WI38 (cell line): ENCODE data around the gene TNS2.
"Not testable (repeated sequence)": the region's sequence is repeated elsewhere in the genome, so short reads cannot be mapped to it uniquely, and the experiment has no call there.

Experiments
- H3K4me3 ChIP-seq: 2 replicates; pipeline ENCODE4 v1.5.1; 2011; ENCODE audit warnings: low read depth, mild to moderate bottlenecking, control low read depth, low read length
- TF ChIP-seq, protein P1 (sequence below): IDR thresholded peaks from 2 replicates; pipeline ENCODE4 v1.5.1; 2012; ENCODE audit warnings: low read depth, mild to moderate bottlenecking, control low read depth, low read length

The TNS2 gene

DNA sequence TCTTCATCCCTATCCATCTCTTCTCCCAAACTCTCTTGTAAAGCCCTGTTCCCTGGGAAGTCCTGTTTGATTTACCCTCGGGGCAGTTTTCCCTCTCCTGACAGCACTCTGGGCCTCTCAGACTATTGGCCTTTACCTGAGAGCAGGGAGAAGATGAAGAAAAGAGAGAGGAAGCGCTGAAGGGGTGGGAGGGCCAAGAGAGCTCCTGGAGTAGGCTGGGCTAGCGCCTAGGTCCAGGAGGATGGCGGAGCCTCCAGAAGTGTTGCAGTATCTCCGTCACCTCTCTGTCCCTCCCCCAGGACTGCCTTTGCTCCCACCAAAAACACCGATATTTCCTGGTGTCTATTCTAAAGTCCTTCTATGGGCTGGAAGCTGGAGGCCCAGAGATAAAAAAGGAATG lies 41.9 kb downstream of the TNS2 start:
- H3K4me3 ChIP-seq: no peak overlapping the region
- TF ChIP-seq, protein P1, sequence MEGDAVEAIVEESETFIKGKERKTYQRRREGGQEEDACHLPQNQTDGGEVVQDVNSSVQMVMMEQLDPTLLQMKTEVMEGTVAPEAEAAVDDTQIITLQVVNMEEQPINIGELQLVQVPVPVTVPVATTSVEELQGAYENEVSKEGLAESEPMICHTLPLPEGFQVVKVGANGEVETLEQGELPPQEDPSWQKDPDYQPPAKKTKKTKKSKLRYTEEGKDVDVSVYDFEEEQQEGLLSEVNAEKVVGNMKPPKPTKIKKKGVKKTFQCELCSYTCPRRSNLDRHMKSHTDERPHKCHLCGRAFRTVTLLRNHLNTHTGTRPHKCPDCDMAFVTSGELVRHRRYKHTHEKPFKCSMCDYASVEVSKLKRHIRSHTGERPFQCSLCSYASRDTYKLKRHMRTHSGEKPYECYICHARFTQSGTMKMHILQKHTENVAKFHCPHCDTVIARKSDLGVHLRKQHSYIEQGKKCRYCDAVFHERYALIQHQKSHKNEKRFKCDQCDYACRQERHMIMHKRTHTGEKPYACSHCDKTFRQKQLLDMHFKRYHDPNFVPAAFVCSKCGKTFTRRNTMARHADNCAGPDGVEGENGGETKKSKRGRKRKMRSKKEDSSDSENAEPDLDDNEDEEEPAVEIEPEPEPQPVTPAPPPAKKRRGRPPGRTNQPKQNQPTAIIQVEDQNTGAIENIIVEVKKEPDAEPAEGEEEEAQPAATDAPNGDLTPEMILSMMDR: no peak

- TF ChIP-seq, protein P1: no peak
- H3K4me3 ChIP-seq: no peak overlapping the region
Observed at GRCh38 chr12:53093777-53094393, 44.0 kb downstream of the TNS2 start.

GRCh38 chr12:53094394-53094787 lies 44.5 kb downstream of the TNS2 start:
- no peak overlapping the region for H3K4me3 ChIP-seq
- TF ChIP-seq, protein P1: no peak

GRCh38 chr12:53094796-53095595 lies 45.1 kb downstream of the TNS2 start:
- H3K4me3 ChIP-seq: not testable (repeated sequence)

DNA sequence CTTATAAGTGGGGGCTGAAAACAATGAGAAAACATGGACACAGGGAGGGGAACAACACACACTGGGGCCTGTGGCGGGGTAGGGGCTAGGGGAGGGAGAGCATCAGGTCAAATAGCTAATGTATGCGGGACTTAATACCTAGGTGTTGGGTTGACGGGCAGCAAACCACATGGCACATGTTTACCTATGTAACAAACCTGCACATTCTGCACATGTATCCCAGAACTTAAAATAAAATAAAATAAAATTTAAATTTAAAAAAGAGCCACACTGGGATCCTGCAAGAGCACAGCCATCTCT lies 45.7 kb downstream of the TNS2 start:
- H3K4me3 ChIP-seq: not testable (repeated sequence)

DNA sequence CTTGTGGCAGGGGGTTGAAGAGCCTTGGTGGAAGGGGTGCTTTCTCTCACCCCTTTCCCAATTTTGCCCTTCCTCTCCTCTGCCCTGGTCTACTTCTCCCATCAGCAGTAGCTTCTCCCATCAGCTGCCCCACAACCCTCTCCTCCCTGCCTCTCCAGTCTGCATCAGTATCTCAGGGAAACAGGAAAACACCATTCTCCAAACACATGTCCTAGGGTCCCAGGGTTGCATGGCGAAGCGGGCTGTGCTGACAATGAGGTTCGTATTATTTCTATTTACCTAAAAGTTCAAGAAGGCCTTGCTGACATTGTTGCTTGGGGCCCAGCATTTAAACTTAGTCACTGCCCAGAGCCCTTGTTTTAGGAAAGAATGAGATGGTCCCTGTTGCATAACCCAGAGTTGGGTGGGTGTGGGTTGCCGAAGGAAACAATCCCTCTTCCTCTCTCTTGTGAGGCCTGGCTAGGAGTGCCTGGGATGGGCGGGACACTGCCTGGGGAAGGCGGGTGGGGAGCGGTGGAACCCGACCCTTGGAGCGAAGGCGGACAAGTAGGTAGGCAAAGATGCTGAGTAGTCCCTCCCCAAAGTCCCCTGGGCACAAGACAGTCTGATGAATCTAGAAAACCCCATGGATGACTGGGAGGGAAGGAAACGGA lies 46.4 kb downstream of the TNS2 start:
- TF ChIP-seq, protein P1: no peak
- H3K4me3 ChIP-seq: peak overlapping the region; percentile 72

DNA sequence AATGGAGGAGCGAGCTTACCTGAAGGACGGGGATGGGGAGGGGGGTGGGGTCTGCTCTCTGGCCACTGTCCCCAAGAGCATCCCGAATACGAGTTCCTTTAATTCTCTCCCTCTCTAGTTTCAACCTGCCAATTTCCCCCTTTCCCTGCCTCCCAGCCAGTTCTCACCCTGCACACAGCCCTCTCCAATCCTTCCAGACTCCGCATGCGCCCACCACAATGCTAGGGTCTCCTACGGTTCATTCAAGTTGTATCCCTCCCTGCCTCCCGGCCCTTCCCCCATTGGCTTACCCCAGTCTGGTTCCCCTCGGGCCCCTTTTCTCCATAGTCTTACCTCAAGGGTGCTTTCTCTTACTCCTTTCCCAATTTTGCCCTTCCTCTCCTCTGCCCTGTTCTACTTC lies 46.9 kb downstream of the TNS2 start:
- peak overlapping the region; percentile 72 for H3K4me3 ChIP-seq
- TF ChIP-seq, protein P1: no peak

DNA sequence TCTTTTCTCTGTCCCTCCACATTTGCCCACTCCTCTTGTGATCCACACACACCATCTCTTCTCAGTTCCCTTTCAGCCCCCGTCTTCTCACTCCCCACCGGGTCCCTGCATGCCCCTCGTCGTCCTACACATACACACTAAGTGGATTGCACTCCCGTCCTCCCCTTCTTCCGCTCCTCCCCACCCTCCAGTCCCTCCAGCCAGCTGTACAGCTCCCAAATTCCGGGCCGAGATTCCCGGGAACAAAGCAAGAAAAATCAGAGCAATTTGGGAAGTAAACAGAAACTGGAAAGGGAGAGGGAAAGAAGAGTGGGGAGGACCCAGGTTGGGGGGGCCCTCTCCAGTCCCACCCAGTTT lies 47.3 kb downstream of the TNS2 start:
- TF ChIP-seq, protein P1: no peak
- peak overlapping the region; percentile 72 for H3K4me3 ChIP-seq
